GM23248 (cell line): ENCODE data around the gene SLC35F5. TPM values are rescaled to one million over a fixed set of nuclear protein-coding genes. Genes with fewer than 3 reads are reported as not detected.
"Not testable (repeated sequence)": the region's sequence is repeated elsewhere in the genome, so short reads cannot be mapped to it uniquely, and the experiment has no call there.

Experiments used
- DNase-seq: peaks from one replicate; pipeline ENCODE4 v3.0.0-alpha.2; 2015
- H2AFZ ChIP-seq: fragments of 200-600 bp; sonication (generic); 2 replicates; pipeline ENCODE4 v1.6.1; 2016; ENCODE audit warnings: antibody characterized with exemption
- H3F3A ChIP-seq: fragments of 200-600 bp; sonication (generic); 2 replicates; pipeline ENCODE4 v1.6.1; 2016; ENCODE audit warnings: mild to moderate bottlenecking, antibody characterized with exemption, mixed run types; ENCODE audit not compliant: insufficient read depth
- H3K27ac ChIP-seq: fragments of 200-600 bp; sonication (generic); 2 replicates; pipeline ENCODE4 v1.5.1; 2016; ENCODE audit warnings: mild to moderate bottlenecking
- H3K27me3 ChIP-seq: fragments of 200-600 bp; sonication (generic); replicated peaks from 2 replicates; pipeline ENCODE4 v1.6.1; 2016; ENCODE audit warnings: mild to moderate bottlenecking; ENCODE audit not compliant: insufficient read depth
- H3K36me3 ChIP-seq: fragments of 200-600 bp; sonication (generic); 2 replicates; pipeline ENCODE4 v1.6.1; 2016; ENCODE audit warnings: low read depth, mild to moderate bottlenecking
- H3K4me1 ChIP-seq: fragments of 200-600 bp; sonication (generic); 2 replicates; pipeline ENCODE4 v1.6.1; 2016; ENCODE audit warnings: mild to moderate bottlenecking; ENCODE audit not compliant: insufficient read depth
- H3K4me2 ChIP-seq: fragments of 200-600 bp; sonication (generic); one replicate; pipeline ENCODE4 v1.6.1; 2016; ENCODE audit warnings: mild to moderate bottlenecking; ENCODE audit not compliant: unreplicated experiment
- H3K4me3 ChIP-seq: fragments of 200-600 bp; sonication (generic); 2 replicates; pipeline ENCODE4 v1.5.1; 2016; ENCODE audit warnings: mild to moderate bottlenecking
- H3K79me2 ChIP-seq: fragments of 200-600 bp; sonication (generic); 2 replicates; pipeline ENCODE4 v1.6.1; 2016; ENCODE audit warnings: mild to moderate bottlenecking; ENCODE audit not compliant: insufficient read depth
- H3K9ac ChIP-seq: fragments of 200-600 bp; sonication (generic); 2 replicates; pipeline ENCODE4 v1.6.1; 2016; ENCODE audit warnings: mild to moderate bottlenecking
- H3K9me2 ChIP-seq: fragments of 200-600 bp; sonication (generic); 2 replicates; pipeline ENCODE4 v1.6.1; 2016; ENCODE audit warnings: mixed run types, mild to moderate bottlenecking, moderate library complexity; ENCODE audit not compliant: insufficient read depth
- H3K9me3 ChIP-seq: fragments of 200-600 bp; sonication (generic); one replicate; pipeline ENCODE4 v1.6.1; 2017; ENCODE audit warnings: low read depth
- H4K20me1 ChIP-seq: fragments of 200-600 bp; sonication (generic); 2 replicates; pipeline ENCODE4 v1.6.0; 2016; ENCODE audit not compliant: insufficient read depth
- EZH2 ChIP-seq: fragments of 200-600 bp; sonication (generic); IDR thresholded peaks from 2 replicates; pipeline ENCODE4 v1.6.1; 2018; ENCODE audit warnings: antibody characterized with exemption, mild to moderate bottlenecking; ENCODE audit not compliant: insufficient read depth, poor library complexity, severe bottlenecking
- EZH2phosphoT487 ChIP-seq: fragments of 200-600 bp; sonication (generic); IDR thresholded peaks from 2 replicates; pipeline ENCODE4 v1.6.1; 2018; ENCODE audit warnings: antibody characterized with exemption, moderate library complexity, mild to moderate bottlenecking, low read depth; ENCODE audit not compliant: insufficient read depth
- WGBS, 2 experiments: methylation state at CpG; one replicate each; pipeline ENCODE4 v1.1.6; 2015 to 2017; ENCODE audit warnings: low lambda C conversion rate in 2 of 2, low coverage in 1 of 2; ENCODE audit errors: missing lambda C conversion rate in 2 of 2; 5-methylcytosine and 5-hydroxymethylcytosine counted together
- in situ Hi-C: fragments of 300-500 bp; cut with MboI; formaldehyde crosslinking; loops from 2 replicates; pipeline ENCODE4 v1.15.0; 2020
- polyA plus RNA-seq: library from polyadenylated mRNA; unstranded; fragments of >200 nt; fragmentation: Nextera tagmentation; extraction: Ambion mirVana; gene quantifications from 2 replicates; pipeline ENCODE4 v1.2.1, GENCODE V29; 2016
- total RNA-seq: library from RNA; depleted of rRNA; stranded (reverse); fragments of >200 nt; shearing (Covaris generic); gene quantifications from 2 replicates; pipeline ENCODE4 v1.2.3, GENCODE V29; 2014

The SLC35F5 gene
- total and polyA plus RNA-seq, 2 experiments from 2014 or later: 97.0 to 146 TPM

DNA sequence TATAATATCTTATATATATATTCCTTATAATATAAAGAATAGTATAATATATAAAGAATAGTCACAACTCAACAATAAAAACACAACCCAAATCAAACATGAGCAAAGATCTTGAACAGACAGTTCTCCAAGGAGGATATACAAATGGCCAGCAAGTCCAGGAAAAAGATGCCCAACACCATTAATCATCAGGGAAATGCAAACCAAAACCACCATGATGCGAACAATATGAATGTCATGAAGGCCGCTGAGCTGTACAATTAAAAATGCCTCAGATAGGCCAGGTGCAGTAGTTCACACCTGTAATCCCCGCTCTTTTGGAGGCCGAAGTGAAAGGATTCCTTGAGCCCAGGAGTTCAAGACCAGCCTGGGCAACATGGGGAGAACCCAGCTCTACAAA lies 58.9 kb downstream of the SLC35F5 start:
- H3K36me3 ChIP-seq: no peaks in the 10 kb centered on the region
- in situ Hi-C loops: no loop called here
- no peak overlapping the region for H3K27ac ChIP-seq
- 92 to 98% methylated on average over 4 of the region's 4 CpGs for WGBS, 2 experiments
- no peaks in the 10 kb centered on the region for H4K20me1 ChIP-seq
- H3K79me2 ChIP-seq: no peaks in the 10 kb centered on the region
- no peak overlapping the region for H3K9ac ChIP-seq
- H2AFZ ChIP-seq: no peak overlapping the region
- no peak for DNase-seq
- H3F3A ChIP-seq: no peaks in the 10 kb centered on the region
- H3K4me3 ChIP-seq: no peak overlapping the region
- no peaks in the 10 kb centered on the region for H3K4me1 ChIP-seq
- H3K27me3 ChIP-seq: no peaks in the 10 kb centered on the region
- H3K9me2 ChIP-seq: no peaks in the 10 kb centered on the region
- no peak for TF ChIP-seq EZH2
- TF ChIP-seq EZH2phosphoT487: no peak
- H3K4me2 ChIP-seq: no peak overlapping the region
- H3K9me3 ChIP-seq: no peaks in the 10 kb centered on the region

DNA sequence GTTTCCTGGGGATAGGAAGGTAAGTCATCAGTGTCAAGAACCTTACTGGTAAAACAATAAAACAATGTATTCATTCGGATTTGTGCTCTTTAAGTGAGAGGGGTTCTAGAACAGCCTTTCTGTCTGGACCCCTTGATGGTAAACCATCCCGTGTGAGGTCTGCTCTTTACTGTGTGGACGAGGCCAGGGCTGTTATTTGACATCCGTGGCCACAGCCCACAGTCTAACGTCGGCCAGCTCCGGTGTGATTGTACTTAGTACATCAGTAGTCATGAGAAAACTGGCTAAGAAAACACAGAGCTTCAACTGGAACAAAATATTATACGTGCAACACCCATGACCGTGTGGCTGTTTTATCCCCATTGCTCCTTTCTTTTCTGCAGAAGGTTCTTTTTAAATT lies 62.0 kb downstream of the SLC35F5 start:
- Histone ChIP-seq H3K9me2 (no peaks in the 10 kb centered on the region), H2AFZ (no peak overlapping the region), H3K36me3 (no peaks in the 10 kb centered on the region), H3F3A (no peaks in the 10 kb centered on the region), H3K4me1 (no peaks in the 10 kb centered on the region), H3K4me3 (no peak overlapping the region), H3K9ac (no peak overlapping the region), H3K27ac (no peak overlapping the region), H3K27me3 (no peaks in the 10 kb centered on the region), H3K79me2 (no peaks in the 10 kb centered on the region), H3K4me2 (no peak overlapping the region), H4K20me1 (no peaks in the 10 kb centered on the region), H3K9me3 (no peaks in the 10 kb centered on the region)
- TF ChIP-seq EZH2phosphoT487: no peak
- TF ChIP-seq EZH2: no peak
- in situ Hi-C loops: no loop called here
- no peak for DNase-seq
- 69% methylated on average over 9 of the region's 9 CpGs for WGBS, 2 experiments

DNA sequence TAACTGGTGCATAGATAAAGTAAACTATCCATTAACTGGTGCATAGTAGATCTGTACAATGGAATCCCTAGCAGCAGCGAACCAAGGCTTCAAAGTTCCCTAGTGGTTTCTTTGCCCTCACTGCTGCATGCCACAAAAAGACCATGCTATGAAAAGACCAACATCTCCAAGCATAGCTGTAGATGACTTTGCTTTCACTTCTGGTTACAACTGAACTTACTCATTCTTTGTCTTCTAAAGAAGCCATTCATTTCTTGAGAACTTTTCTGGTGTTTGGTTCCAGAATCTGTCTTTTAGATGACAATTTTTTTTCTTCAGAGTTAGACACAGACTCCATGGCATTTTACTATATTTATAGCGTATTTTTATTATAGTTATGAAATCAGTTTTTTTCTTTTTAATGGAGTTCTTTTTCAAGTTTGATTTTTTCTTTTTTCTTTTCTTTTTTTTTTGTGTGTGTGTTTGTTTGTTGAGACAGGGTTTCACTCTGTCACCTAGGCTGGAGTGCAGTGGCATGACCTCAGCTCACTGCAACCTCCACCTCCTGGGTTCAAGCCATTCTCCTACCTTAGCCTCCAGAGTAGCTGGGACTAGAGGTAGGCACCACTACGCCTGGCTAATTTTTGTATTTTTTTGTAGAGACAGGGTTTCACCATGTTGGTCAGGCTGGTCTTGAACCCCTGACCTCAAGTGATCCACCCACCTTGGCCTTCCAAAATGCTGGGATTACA lies 63.6 kb downstream of the SLC35F5 start:
- Histone ChIP-seq H3K27me3 (no peaks in the 10 kb centered on the region), H3K4me2 (no peak overlapping the region), H4K20me1 (no peaks in the 10 kb centered on the region), H3K9me2 (no peaks in the 10 kb centered on the region), H3K9me3 (no peaks in the 10 kb centered on the region), H2AFZ (no peak overlapping the region), H3K79me2 (no peaks in the 10 kb centered on the region), H3K9ac (no peak overlapping the region), H3F3A (no peaks in the 10 kb centered on the region), H3K4me1 (no peaks in the 10 kb centered on the region), H3K36me3 (no peaks in the 10 kb centered on the region), H3K27ac (no peak overlapping the region), H3K4me3 (no peak overlapping the region)
- in situ Hi-C loops: no loop called here
- no peak for TF ChIP-seq EZH2
- no peak for TF ChIP-seq EZH2phosphoT487
- no peak for DNase-seq
- 45 to 72% methylated on average over 3 of the region's 3 CpGs for WGBS, 2 experiments

DNA sequence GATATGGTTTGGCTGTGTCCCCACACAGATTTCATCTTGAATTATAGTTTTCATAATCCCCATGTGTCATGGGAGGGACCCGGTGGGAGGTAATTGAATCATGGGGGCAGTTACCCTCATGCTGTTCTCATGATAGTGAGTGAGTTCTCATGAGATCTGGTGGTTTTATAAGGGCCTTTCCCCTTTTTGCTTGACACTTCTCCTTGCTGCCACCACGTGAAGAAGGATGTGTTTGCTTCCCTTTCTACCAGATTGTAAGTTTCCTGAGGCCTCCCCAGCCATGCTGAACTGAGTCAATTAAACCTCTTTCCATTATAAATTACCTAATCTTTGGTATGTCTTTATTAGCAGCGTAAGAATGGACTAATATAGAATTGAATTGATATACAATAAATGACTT lies 65.6 kb downstream of the SLC35F5 start:
- H2AFZ ChIP-seq, H3K4me2 ChIP-seq, H4K20me1 ChIP-seq, H3K36me3 ChIP-seq, H3K9me3 ChIP-seq, H3K9ac ChIP-seq, H3F3A ChIP-seq, H3K27ac ChIP-seq, DNase-seq, H3K27me3 ChIP-seq, H3K79me2 ChIP-seq, H3K9me2 ChIP-seq, H3K4me3 ChIP-seq, H3K4me1 ChIP-seq, in situ Hi-C loops: not testable (repeated sequence)
- 24 to 32% methylated on average over 3 of the region's 3 CpGs for whole genome bisulfite sequencing, 2 experiments

DNA sequence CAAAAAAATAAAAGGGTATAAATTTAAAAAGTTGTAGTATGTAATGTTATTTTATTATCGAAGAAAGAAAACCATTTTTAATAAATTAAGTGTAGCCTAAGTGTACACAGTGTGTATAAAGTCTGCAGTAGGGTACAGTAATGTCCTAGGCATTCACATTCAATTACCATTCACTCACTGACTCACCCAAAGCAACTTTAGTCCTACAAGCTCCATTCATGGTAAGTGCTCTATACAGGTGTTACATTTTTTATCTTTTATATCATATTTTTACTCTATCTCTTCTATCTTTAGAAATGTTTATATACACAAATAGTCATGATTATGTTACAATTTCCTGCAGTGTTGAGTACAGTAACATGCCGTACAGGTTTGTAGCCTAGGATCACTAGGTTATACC lies 69.9 kb downstream of the SLC35F5 start:
- Histone ChIP-seq H3K27me3 (no peaks in the 10 kb centered on the region), H4K20me1 (no peaks in the 10 kb centered on the region), H3K4me1 (no peaks in the 10 kb centered on the region), H3F3A (no peaks in the 10 kb centered on the region), H3K4me2 (no peak overlapping the region), H3K4me3 (no peak overlapping the region), H3K27ac (no peak overlapping the region), H3K79me2 (no peaks in the 10 kb centered on the region), H3K36me3 (no peaks in the 10 kb centered on the region), H2AFZ (no peak overlapping the region), H3K9ac (no peak overlapping the region), H3K9me2 (no peaks in the 10 kb centered on the region), H3K9me3 (no peaks in the 10 kb centered on the region)
- 71 to 87% methylated on average over 2 of the region's 2 CpGs for WGBS, 2 experiments
- no peak for TF ChIP-seq EZH2
- no peak for TF ChIP-seq EZH2phosphoT487
- in situ Hi-C loops: no loop called here
- DNase-seq: peak; percentile 57
